Measurements from ENCODE around the gene KRTAP19-6.
"Not testable (repeated sequence)": the region's sequence is repeated elsewhere in the genome, so short reads cannot be mapped to it uniquely, and the experiment has no call there.

Gene KRTAP19-6

GRCh38 chr21:30515681-30516080 is 26.0 kb downstream of the KRTAP19-6 start:
- TF ChIP-seq, protein P1, sequence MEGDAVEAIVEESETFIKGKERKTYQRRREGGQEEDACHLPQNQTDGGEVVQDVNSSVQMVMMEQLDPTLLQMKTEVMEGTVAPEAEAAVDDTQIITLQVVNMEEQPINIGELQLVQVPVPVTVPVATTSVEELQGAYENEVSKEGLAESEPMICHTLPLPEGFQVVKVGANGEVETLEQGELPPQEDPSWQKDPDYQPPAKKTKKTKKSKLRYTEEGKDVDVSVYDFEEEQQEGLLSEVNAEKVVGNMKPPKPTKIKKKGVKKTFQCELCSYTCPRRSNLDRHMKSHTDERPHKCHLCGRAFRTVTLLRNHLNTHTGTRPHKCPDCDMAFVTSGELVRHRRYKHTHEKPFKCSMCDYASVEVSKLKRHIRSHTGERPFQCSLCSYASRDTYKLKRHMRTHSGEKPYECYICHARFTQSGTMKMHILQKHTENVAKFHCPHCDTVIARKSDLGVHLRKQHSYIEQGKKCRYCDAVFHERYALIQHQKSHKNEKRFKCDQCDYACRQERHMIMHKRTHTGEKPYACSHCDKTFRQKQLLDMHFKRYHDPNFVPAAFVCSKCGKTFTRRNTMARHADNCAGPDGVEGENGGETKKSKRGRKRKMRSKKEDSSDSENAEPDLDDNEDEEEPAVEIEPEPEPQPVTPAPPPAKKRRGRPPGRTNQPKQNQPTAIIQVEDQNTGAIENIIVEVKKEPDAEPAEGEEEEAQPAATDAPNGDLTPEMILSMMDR (conservative IDR thresholded peaks at IDR 0.05; ENCODE audit: low read depth, low read length), result no peak
- H3K4me3 ChIP-seq (ENCODE audit: low read length), result no peak overlapping the region
- DNase-seq (ENCODE audit: low read depth), result no peak

DNA sequence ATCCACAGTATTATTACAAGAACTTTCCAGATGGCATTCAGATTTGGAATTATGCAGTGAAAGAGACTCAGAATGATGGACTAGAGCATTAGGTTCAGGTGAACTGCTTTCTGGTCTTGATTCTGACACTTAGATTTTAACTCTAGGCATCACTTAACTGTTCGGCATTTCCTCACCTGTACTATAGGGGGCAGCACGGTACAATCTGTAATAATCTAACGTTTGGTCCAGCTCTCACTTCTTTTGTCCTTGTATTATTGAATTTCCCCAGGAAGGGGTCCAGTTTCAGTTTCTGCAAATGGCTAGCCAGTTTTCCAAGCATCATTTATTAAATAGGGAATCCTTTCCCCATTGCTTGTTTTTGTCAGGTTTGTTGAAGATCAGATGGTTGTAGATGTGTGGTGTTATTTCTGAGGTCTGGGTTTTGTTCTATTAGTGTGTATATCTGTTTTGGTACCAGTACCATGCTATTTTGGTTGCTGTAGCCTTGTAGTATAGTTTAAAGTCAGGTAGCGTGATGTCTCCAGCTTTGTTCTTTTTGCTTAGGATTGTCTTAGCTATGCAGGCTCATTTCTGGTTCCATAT is 36.0 kb downstream of the KRTAP19-6 start:
- DNase-seq (ENCODE audit: low read depth); H3K4me3 ChIP-seq (ENCODE audit: low read length): not testable (repeated sequence)
- TF ChIP-seq, protein P1 (conservative IDR thresholded peaks at IDR 0.05; ENCODE audit: low read depth, low read length), result peak; percentile 15

GRCh38 chr21:30502041-30502440 is 39.6 kb downstream of the KRTAP19-6 start, which contains the start of gene KRTAP19-5:
Gene KRTAP19-5, minus strand, starts transcription at chr21:30502141. Its CDS starts 51 bp downstream, at chr21:30502090.
- no peak within 1 kb of the TSS for H3K4me3 ChIP-seq (ENCODE audit: low read length)
- TF ChIP-seq, protein P1 (conservative IDR thresholded peaks at IDR 0.05; ENCODE audit: low read depth, low read length), result no peak
- no peak for DNase-seq (ENCODE audit: low read depth)

DNA sequence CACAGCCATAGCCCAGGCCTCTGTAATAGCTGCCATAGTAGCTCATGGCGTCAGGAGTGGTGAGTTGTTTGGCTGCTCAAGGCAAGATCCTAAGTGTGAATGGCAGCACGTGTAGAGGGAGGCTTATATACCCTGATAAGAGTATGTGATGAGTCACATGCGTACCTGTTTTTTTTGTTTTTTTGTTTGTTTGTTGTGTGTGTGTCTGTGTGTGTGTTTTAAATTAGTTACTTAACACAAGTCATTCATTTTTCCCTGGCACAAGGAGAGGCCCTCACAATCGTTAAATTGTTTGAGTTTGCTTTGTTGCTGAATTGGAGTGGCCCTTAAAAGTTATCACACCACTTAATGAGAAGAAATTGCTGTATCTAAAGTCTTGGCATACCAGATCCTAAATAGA is 44.6 kb downstream of the KRTAP19-6 start, which contains the start of gene KRTAP19-4:
TSS of gene KRTAP19-4 (minus strand) at position 101 of the 400 bp plus-strand sequence. CDS start at position 46, 55 bp downstream.
- TF ChIP-seq, protein P1 (conservative IDR thresholded peaks at IDR 0.05; ENCODE audit: low read depth, low read length), result no peak
- DNase-seq (ENCODE audit: low read depth), result no peak
- no peak within 1 kb of the TSS for H3K4me3 ChIP-seq (ENCODE audit: low read length)

DNA sequence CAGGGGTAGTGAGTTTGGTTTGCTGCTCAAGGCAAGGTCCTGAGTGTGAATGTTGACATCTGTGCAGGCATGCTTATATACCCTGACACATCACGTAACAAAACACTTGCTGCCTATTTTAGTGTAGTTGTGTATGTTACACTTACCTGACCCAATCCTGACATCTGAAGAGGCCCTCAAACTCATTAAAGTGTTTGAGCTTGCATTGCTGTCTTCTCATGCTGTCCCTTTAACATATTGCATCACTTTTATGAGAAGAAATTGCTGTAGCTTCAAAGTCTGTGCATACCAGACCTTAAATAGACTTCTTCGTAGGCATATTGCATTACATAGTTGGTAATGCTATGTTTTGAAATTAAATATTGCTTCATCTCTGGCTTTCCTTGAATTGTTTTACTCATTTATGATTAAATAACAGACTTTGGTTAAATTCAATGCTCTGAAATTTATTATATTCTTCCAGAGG is 49.7 kb downstream of the KRTAP19-6 start, which contains the start of gene KRTAP19-3:
TSS of gene KRTAP19-3 (minus strand) at position 51 of the 466 bp plus-strand sequence. CDS start 56 bp downstream, outside the sequence.
- no peak for DNase-seq (ENCODE audit: low read depth)

More for the DNA sequence above, 49.7 kb downstream of the KRTAP19-6 start, which contains the start of gene KRTAP19-3:
- TF ChIP-seq, protein P1 (conservative IDR thresholded peaks at IDR 0.05; ENCODE audit: low read depth, low read length), result no peak
- no peak within 1 kb of the TSS for H3K4me3 ChIP-seq (ENCODE audit: low read length)
